Thyroid gland (tissue), 4 donors: Measurements from ENCODE around the gene FAM210A.

Source experiments
- CTCF ChIP-seq, 6 experiments: fragments of 200-600 bp in 3 of 6; fragments of 450-650 bp in 3 of 6; sonication (generic) in 3 of 6; IDR thresholded peaks; one replicate each; pipeline ENCODE4 v1.5.1; 2016 to 2019; ENCODE audit warnings: antibody characterized with exemption in 6 of 6, mild to moderate bottlenecking in 2 of 6, inconsistent platforms in 1 of 6, moderate library complexity in 1 of 6
- POLR2A ChIP-seq, 2 donors: fragments of 450-650 bp; IDR thresholded peaks; one replicate each; pipeline ENCODE4 v1.6.1; 2017; ENCODE audit warnings: antibody characterized with exemption in 2 of 2, mild to moderate bottlenecking in 2 of 2, moderate library complexity in 1 of 2

- TF ChIP-seq POLR2A (IDR thresholded peaks at IDR 0.05) (no peak), CTCF (IDR thresholded peaks at IDR 0.05) (no peak)
These were observed 11.0 kb downstream of the FAM210A start for GRCh38 chr18:13715330-13715729.
